Fibroblast of peridontal ligament (primary cell): ENCODE measurements around the gene IGF2BP1.
"Not testable (repeated sequence)": the region's sequence is repeated elsewhere in the genome, so short reads cannot be mapped to it uniquely, and the experiment has no call there.

Experiments
- DNase-seq: peaks from one replicate; pipeline ENCODE4 v3.0.0-alpha.2; 2010; ENCODE audit errors: extremely low read depth

The IGF2BP1 gene

GRCh38 chr17:49100601-49101000 lies 103.4 kb downstream of the IGF2BP1 start:
- no peak for DNase-seq

- peak; percentile 15 for DNase-seq
Observed at GRCh38 chr17:49101054-49101534, 103.9 kb downstream of the IGF2BP1 start.

- not testable (repeated sequence) for DNase-seq
Observed at GRCh38 chr17:49103360-49103759, 106.2 kb downstream of the IGF2BP1 start.

GRCh38 chr17:49104511-49105074 lies 107.4 kb downstream of the IGF2BP1 start:
- peak; percentile 48 for DNase-seq
